ENCODE results near the gene FNDC4.

FNDC4 gene

GRCh38 chr2:27520316-27520715 lies 25.3 kb upstream of the FNDC4 start:
- H3K23ac ChIP-seq (ENCODE audit: low read depth, low read length, poor library complexity), result no peak overlapping the region
- H3K4me2 ChIP-seq (ENCODE audit: insufficient read depth, low read length, poor library complexity, severe bottlenecking), result no peak overlapping the region
- no peak overlapping the region for H2BK15ac ChIP-seq (ENCODE audit: low read length)
- no peak overlapping the region for H3K4ac ChIP-seq (ENCODE audit: low read length)
- no peaks in the 10 kb centered on the region for H3K4me1 ChIP-seq (ENCODE audit: control insufficient read depth in 2 of 2, insufficient read depth in 1 of 2, low read depth in 1 of 2, low read length in 2 of 2)
- no peaks in the 10 kb centered on the region for H3K79me1 ChIP-seq (ENCODE audit: low read depth, low read length)
- no peak overlapping the region for H2AFZ ChIP-seq (ENCODE audit: low read length)
- H3K4me3 ChIP-seq (ENCODE audit: low read length in 2 of 2), result no peak overlapping the region
- H4K91ac ChIP-seq (ENCODE audit: low read depth, low read length, poor library complexity), result no peak overlapping the region
- H3K18ac ChIP-seq (ENCODE audit: low read length), result no peak overlapping the region
- no peak overlapping the region for H3K14ac ChIP-seq (ENCODE audit: low read length)
- H3K9me3 ChIP-seq (replicated peaks in 1 of 2; ENCODE audit: control insufficient read depth in 2 of 2, insufficient read depth in 1 of 2, low read depth in 1 of 2, low read length in 2 of 2), result no peaks in the 10 kb centered on the region
- DNase-seq (ENCODE audit: low spot score), result no peak
- peaks cover 0 to 25% (median 0%) of the 10 kb centered on the region in 3 experiments for H3K27me3 ChIP-seq (ENCODE audit: control insufficient read depth in 3 of 3, insufficient read depth in 3 of 3, low read depth in 1 of 3, low read length in 3 of 3)
- no peak overlapping the region for H2BK120ac ChIP-seq (ENCODE audit: low read depth, low read length)
- H3K36me3 ChIP-seq (replicated peaks in 1 of 2; ENCODE audit: control insufficient read depth in 2 of 2, insufficient read depth in 2 of 2, low read length in 2 of 2), result no peaks in the 10 kb centered on the region
- no peak overlapping the region for H4K8ac ChIP-seq (ENCODE audit: low read depth, low read length)
- WGBS, 2 donors (ENCODE audit: extremely low coverage in 2 of 2, insufficient read length in 2 of 2, insufficient replicate concordance in 1 of 2), result no CpG with 5 or more reads among the region's 2 CpGs
- H2BK5ac ChIP-seq (ENCODE audit: low read length), result no peak overlapping the region
- H3K9ac ChIP-seq (ENCODE audit: low read depth, low read length, poor library complexity), result no peak overlapping the region
- H3K27ac ChIP-seq (replicated peaks; ENCODE audit: low read length), result no peak overlapping the region
- no peak overlapping the region for H2BK12ac ChIP-seq (ENCODE audit: low read length)
- H2AK5ac ChIP-seq (ENCODE audit: low read depth, low read length), result no peak overlapping the region

GRCh38 chr2:27518782-27519113 lies 23.7 kb upstream of the FNDC4 start:
- Histone ChIP-seq H2BK12ac (ENCODE audit: low read length) (no peak overlapping the region), H2AFZ (ENCODE audit: low read length) (no peak overlapping the region), H3K4me1 (ENCODE audit: control insufficient read depth in 2 of 2, insufficient read depth in 1 of 2, low read depth in 1 of 2, low read length in 2 of 2) (no peaks in the 10 kb centered on the region), H4K8ac (ENCODE audit: low read depth, low read length) (no peak overlapping the region), H3K27ac (replicated peaks; ENCODE audit: low read length) (no peak overlapping the region), H3K14ac (ENCODE audit: low read length) (no peak overlapping the region), H3K23ac (ENCODE audit: low read depth, low read length, poor library complexity) (no peak overlapping the region), H3K4ac (ENCODE audit: low read length) (no peak overlapping the region), H3K4me2 (ENCODE audit: insufficient read depth, low read length, poor library complexity, severe bottlenecking) (no peak overlapping the region), H2BK120ac (ENCODE audit: low read depth, low read length) (no peak overlapping the region), H3K4me3 (ENCODE audit: low read length in 2 of 2) (no peak overlapping the region), H2AK5ac (ENCODE audit: low read depth, low read length) (no peak overlapping the region), H3K27me3 (ENCODE audit: control insufficient read depth in 3 of 3, insufficient read depth in 3 of 3, low read depth in 1 of 3, low read length in 3 of 3) (peaks cover 0 to 16% (median 0%) of the 10 kb centered on the region in 3 experiments), H3K79me1 (ENCODE audit: low read depth, low read length) (no peaks in the 10 kb centered on the region), H3K9me3 (replicated peaks in 1 of 2; ENCODE audit: control insufficient read depth in 2 of 2, insufficient read depth in 1 of 2, low read depth in 1 of 2, low read length in 2 of 2) (no peaks in the 10 kb centered on the region), H2BK5ac (ENCODE audit: low read length) (no peak overlapping the region), H3K18ac (ENCODE audit: low read length) (no peak overlapping the region), H3K9ac (ENCODE audit: low read depth, low read length, poor library complexity) (no peak overlapping the region), H3K36me3 (replicated peaks in 1 of 2; ENCODE audit: control insufficient read depth in 2 of 2, insufficient read depth in 2 of 2, low read length in 2 of 2) (no peaks in the 10 kb centered on the region), H4K91ac (ENCODE audit: low read depth, low read length, poor library complexity) (no peak overlapping the region), H2BK15ac (ENCODE audit: low read length) (no peak overlapping the region)
- WGBS, 2 donors (ENCODE audit: extremely low coverage in 2 of 2, insufficient read length in 2 of 2, insufficient replicate concordance in 1 of 2), result no CpG with 5 or more reads among the region's 4 CpGs
- no peak for DNase-seq (ENCODE audit: low spot score)

GRCh38 chr2:27518113-27518781 lies 23.2 kb upstream of the FNDC4 start:
- no peak overlapping the region for H3K9ac ChIP-seq (ENCODE audit: low read depth, low read length, poor library complexity)
- peaks cover 0 to 11% (median 0%) of the 10 kb centered on the region in 3 experiments for H3K27me3 ChIP-seq (ENCODE audit: control insufficient read depth in 3 of 3, insufficient read depth in 3 of 3, low read depth in 1 of 3, low read length in 3 of 3)
- H2BK120ac ChIP-seq (ENCODE audit: low read depth, low read length), result no peak overlapping the region
- no peaks in the 10 kb centered on the region for H3K9me3 ChIP-seq (replicated peaks in 1 of 2; ENCODE audit: control insufficient read depth in 2 of 2, insufficient read depth in 1 of 2, low read depth in 1 of 2, low read length in 2 of 2)
- no peak overlapping the region for H3K18ac ChIP-seq (ENCODE audit: low read length)
- no peak overlapping the region for H3K4ac ChIP-seq (ENCODE audit: low read length)
- H3K79me1 ChIP-seq (ENCODE audit: low read depth, low read length), result no peaks in the 10 kb centered on the region
- no peak overlapping the region for H3K23ac ChIP-seq (ENCODE audit: low read depth, low read length, poor library complexity)
- no peak overlapping the region for H3K4me3 ChIP-seq (ENCODE audit: low read length in 2 of 2)
- no peak overlapping the region for H2AFZ ChIP-seq (ENCODE audit: low read length)
- H2AK5ac ChIP-seq (ENCODE audit: low read depth, low read length), result no peak overlapping the region
- H2BK12ac ChIP-seq (ENCODE audit: low read length), result no peak overlapping the region
- no peak overlapping the region for H3K27ac ChIP-seq (replicated peaks; ENCODE audit: low read length)
- WGBS, 2 donors (ENCODE audit: extremely low coverage in 2 of 2, insufficient read length in 2 of 2, insufficient replicate concordance in 1 of 2), result no CpG with 5 or more reads among the region's 5 CpGs
- no peak overlapping the region for H2BK15ac ChIP-seq (ENCODE audit: low read length)
- no peaks in the 10 kb centered on the region for H3K36me3 ChIP-seq (replicated peaks in 1 of 2; ENCODE audit: control insufficient read depth in 2 of 2, insufficient read depth in 2 of 2, low read length in 2 of 2)
- DNase-seq (ENCODE audit: low spot score), result no peak
- H2BK5ac ChIP-seq (ENCODE audit: low read length), result no peak overlapping the region
- H3K4me1 ChIP-seq (ENCODE audit: control insufficient read depth in 2 of 2, insufficient read depth in 1 of 2, low read depth in 1 of 2, low read length in 2 of 2), result no peaks in the 10 kb centered on the region
- no peak overlapping the region for H3K4me2 ChIP-seq (ENCODE audit: insufficient read depth, low read length, poor library complexity, severe bottlenecking)
- no peak overlapping the region for H4K8ac ChIP-seq (ENCODE audit: low read depth, low read length)
- no peak overlapping the region for H3K14ac ChIP-seq (ENCODE audit: low read length)
- H4K91ac ChIP-seq (ENCODE audit: low read depth, low read length, poor library complexity), result no peak overlapping the region

GRCh38 chr2:27509326-27509725 lies 14.3 kb upstream of the FNDC4 start:
- peaks cover 0 to 2% of the 10 kb centered on the region in 2 donors for H3K9me3 ChIP-seq (replicated peaks in 1 of 2; ENCODE audit: control insufficient read depth in 2 of 2, insufficient read depth in 1 of 2, low read depth in 1 of 2, low read length in 2 of 2)
- H3K36me3 ChIP-seq (replicated peaks in 1 of 2; ENCODE audit: control insufficient read depth in 2 of 2, insufficient read depth in 2 of 2, low read length in 2 of 2), result no peaks in the 10 kb centered on the region
- H2BK15ac ChIP-seq (ENCODE audit: low read length), result no peak overlapping the region
- no peak overlapping the region for H3K14ac ChIP-seq (ENCODE audit: low read length)
- H4K91ac ChIP-seq (ENCODE audit: low read depth, low read length, poor library complexity), result no peak overlapping the region
- H2BK5ac ChIP-seq (ENCODE audit: low read length), result no peak overlapping the region
- H3K9ac ChIP-seq (ENCODE audit: low read depth, low read length, poor library complexity), result no peak overlapping the region
- H2AK5ac ChIP-seq (ENCODE audit: low read depth, low read length), result no peak overlapping the region
- no peak overlapping the region for H4K8ac ChIP-seq (ENCODE audit: low read depth, low read length)
- H3K4me1 ChIP-seq (ENCODE audit: control insufficient read depth in 2 of 2, insufficient read depth in 1 of 2, low read depth in 1 of 2, low read length in 2 of 2), result no peaks in the 10 kb centered on the region
- no peak overlapping the region for H2BK12ac ChIP-seq (ENCODE audit: low read length)
- H2BK120ac ChIP-seq (ENCODE audit: low read depth, low read length), result no peak overlapping the region
- peaks cover 0 to 24% (median 0%) of the 10 kb centered on the region in 3 experiments for H3K27me3 ChIP-seq (ENCODE audit: control insufficient read depth in 3 of 3, insufficient read depth in 3 of 3, low read depth in 1 of 3, low read length in 3 of 3)
- H3K79me1 ChIP-seq (ENCODE audit: low read depth, low read length), result no peaks in the 10 kb centered on the region
- peak overlapping the region; percentile 35 for H2AFZ ChIP-seq (ENCODE audit: low read length)
- H3K23ac ChIP-seq (ENCODE audit: low read depth, low read length, poor library complexity), result no peak overlapping the region
- H3K4me3 ChIP-seq (ENCODE audit: low read length in 2 of 2), result no peak overlapping the region
- no CpG with 5 or more reads among the region's 6 CpGs for WGBS, 2 donors (ENCODE audit: extremely low coverage in 2 of 2, insufficient read length in 2 of 2, insufficient replicate concordance in 1 of 2)
- no peak for DNase-seq (ENCODE audit: low spot score)
- no peak overlapping the region for H3K4ac ChIP-seq (ENCODE audit: low read length)
- no peak overlapping the region for H3K27ac ChIP-seq (replicated peaks; ENCODE audit: low read length)
- H3K18ac ChIP-seq (ENCODE audit: low read length), result no peak overlapping the region
- no peak overlapping the region for H3K4me2 ChIP-seq (ENCODE audit: insufficient read depth, low read length, poor library complexity, severe bottlenecking)
